NCI-H748 (cell line): ENCODE results near the gene RC3H1.
"Not testable (repeated sequence)": the region's sequence is repeated elsewhere in the genome, so short reads cannot be mapped to it uniquely, and the experiment has no call there.

Experiments
- DNase-seq: peaks from one replicate; lab custom pipeline; 2025; ENCODE audit not compliant: unreplicated experiment; lab: John Stamatoyannopoulos, UW

Gene RC3H1

GRCh38 chr1:173948594-173948993 lies 73.6 kb downstream of the RC3H1 start:
- DNase-seq = no peak

- no peak for DNase-seq
These were observed 75.7 kb downstream of the RC3H1 start for GRCh38 chr1:173946380-173946921.

GRCh38 chr1:173937062-173937461 lies 85.1 kb downstream of the RC3H1 start:
- DNase-seq = no peak

- DNase-seq = no peak
These were observed 87.7 kb downstream of the RC3H1 start for GRCh38 chr1:173934440-173934839.

GRCh38 chr1:173930541-173930940 lies 91.6 kb downstream of the RC3H1 start:
- not testable (repeated sequence) for DNase-seq

- no peak for DNase-seq
These were observed 96.6 kb downstream of the RC3H1 start for GRCh38 chr1:173925306-173926242.

GRCh38 chr1:173920861-173921260 lies 101.3 kb downstream of the RC3H1 start:
- DNase-seq = no peak

GRCh38 chr1:173917635-173918493 lies 104.3 kb downstream of the RC3H1 start:
- no peak for DNase-seq

- DNase-seq = no peak
These were observed 105.0 kb downstream of the RC3H1 start, which contains the start of gene SERPINC1 for GRCh38 chr1:173917149-173917548. Gene SERPINC1, minus strand, starts transcription at chr1:173917327. Its CDS starts 68 bp downstream, at chr1:173917259.

- no peak for DNase-seq
These were observed 105.5 kb downstream of the RC3H1 start for GRCh38 chr1:173916667-173917066.

GRCh38 chr1:173915596-173915995 lies 106.6 kb downstream of the RC3H1 start:
- DNase-seq = no peak

- peak; percentile 3 for DNase-seq
These were observed 107.7 kb downstream of the RC3H1 start for GRCh38 chr1:173914366-173914871.

- no peak for DNase-seq
These were observed 109.0 kb downstream of the RC3H1 start for GRCh38 chr1:173913111-173913510.

GRCh38 chr1:173903827-173904531 lies 118.2 kb downstream of the RC3H1 start:
- DNase-seq = no peak

- no peak for DNase-seq
These were observed 121.2 kb downstream of the RC3H1 start for GRCh38 chr1:173900992-173901391.

GRCh38 chr1:173900427-173900826 lies 121.7 kb downstream of the RC3H1 start:
- DNase-seq = no peak

GRCh38 chr1:173894189-173894588 lies 128.0 kb downstream of the RC3H1 start:
- no peak for DNase-seq

- DNase-seq = no peak
These were observed 128.5 kb downstream of the RC3H1 start for GRCh38 chr1:173893611-173894010.

- no peak for DNase-seq
These were observed 132.3 kb downstream of the RC3H1 start for GRCh38 chr1:173889885-173890284.

- DNase-seq = no peak
These were observed 133.4 kb downstream of the RC3H1 start for GRCh38 chr1:173888749-173889148.

- no peak for DNase-seq
These were observed 134.5 kb downstream of the RC3H1 start for GRCh38 chr1:173887627-173888026.
